HG02588 (cell line): ENCODE data around the gene UBE2O.

Source experiments
- ATAC-seq: cut with Tn5 transposase; IDR thresholded peaks from one replicate; pipeline ENCODE4 v1.9.1; 2021; ENCODE audit warnings: mild to moderate bottlenecking, moderate library complexity; ENCODE audit not compliant: unreplicated experiment

UBE2O gene

GRCh38 chr17:76468634-76469010, 15.7 kb upstream of the UBE2O start:
- ATAC-seq, result no peak

GRCh38 chr17:76467809-76468633, 15.1 kb upstream of the UBE2O start:
- ATAC-seq, result no peak

GRCh38 chr17:76467366-76467765, 14.4 kb upstream of the UBE2O start, which contains the start of gene AANAT:
TSS of gene AANAT (plus strand) at chr17:76467603. CDS start at chr17:76468747, 1,144 bp downstream.
- ATAC-seq, result no peak

GRCh38 chr17:76466775-76467130, 13.8 kb upstream of the UBE2O start:
- no peak for ATAC-seq

GRCh38 chr17:76462556-76463290, 9.8 kb upstream of the UBE2O start:
- no peak for ATAC-seq

GRCh38 chr17:76461765-76462555, 9.0 kb upstream of the UBE2O start:
- no peak for ATAC-seq

- ATAC-seq, result no peak
Observed at GRCh38 chr17:76459674-76460073, 6.7 kb upstream of the UBE2O start.

GRCh38 chr17:76458580-76459490, 5.9 kb upstream of the UBE2O start:
- no peak for ATAC-seq

GRCh38 chr17:76453431-76453743, 435 bp upstream of the UBE2O start:
- ATAC-seq, result no peak

- ATAC-seq, result no peak
Observed at GRCh38 chr17:76452127-76452659, 759 bp downstream of the UBE2O start.

- ATAC-seq, result no peak
Observed at GRCh38 chr17:76451506-76451905, 1.4 kb downstream of the UBE2O start.

GRCh38 chr17:76449126-76449525, 3.8 kb downstream of the UBE2O start:
- ATAC-seq, result no peak

GRCh38 chr17:76447931-76448652, 4.9 kb downstream of the UBE2O start:
- no peak for ATAC-seq

GRCh38 chr17:76446449-76447231, 6.3 kb downstream of the UBE2O start:
- ATAC-seq, result no peak

- ATAC-seq, result no peak
Observed at GRCh38 chr17:76445697-76446448, 7.1 kb downstream of the UBE2O start.

- no peak for ATAC-seq
Observed at GRCh38 chr17:76444518-76445311, 8.2 kb downstream of the UBE2O start.
